ENCODE results near the gene SLC66A3.
"Not testable (repeated sequence)": the region's sequence is repeated elsewhere in the genome, so short reads cannot be mapped to it uniquely, and the experiment has no call there.

SLC66A3 gene

DNA sequence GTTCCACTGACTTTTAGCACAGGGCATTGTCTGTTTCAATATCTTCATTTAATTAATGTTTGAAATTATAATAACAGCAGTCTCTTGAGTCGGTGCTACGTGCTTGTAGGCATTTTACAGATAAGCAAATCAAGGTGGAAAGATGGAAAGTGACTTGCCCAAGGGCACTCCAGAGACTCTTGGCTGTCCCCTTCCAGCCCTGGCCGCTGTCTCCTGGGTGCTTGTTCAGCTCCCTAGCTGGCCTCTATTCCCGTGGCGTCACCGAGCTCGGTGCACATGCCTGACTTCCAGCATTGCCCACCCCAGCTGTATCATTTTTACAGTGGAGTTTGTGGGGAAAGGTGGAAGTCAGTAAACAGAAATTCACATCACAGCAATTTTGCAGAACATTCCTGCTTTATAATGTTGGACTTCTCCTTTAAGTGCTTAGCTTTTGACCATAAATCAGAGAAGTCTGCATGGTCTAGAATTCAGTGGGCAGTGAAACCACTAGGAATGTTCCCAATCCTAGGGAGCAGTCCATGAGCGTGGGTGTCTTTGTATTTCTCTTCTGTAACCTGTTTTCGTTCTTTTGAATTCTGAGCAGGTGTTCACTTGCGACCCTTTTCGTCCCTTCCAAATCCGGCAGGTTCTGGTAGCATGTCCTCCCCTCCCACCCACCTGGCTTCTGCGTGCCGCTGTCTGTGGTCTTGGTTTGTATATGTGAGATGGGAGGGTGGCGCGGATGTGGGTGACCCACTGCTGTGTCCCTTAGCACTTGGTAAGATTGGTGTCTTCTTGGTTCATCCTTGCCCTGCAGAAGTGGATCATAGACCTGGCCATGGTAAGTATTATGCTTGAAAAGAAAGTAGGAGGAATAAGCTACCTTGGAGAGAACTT is 8.4 kb downstream of the SLC66A3 start:
- DNase-seq (ENCODE audit: low read depth), result no peak

DNA sequence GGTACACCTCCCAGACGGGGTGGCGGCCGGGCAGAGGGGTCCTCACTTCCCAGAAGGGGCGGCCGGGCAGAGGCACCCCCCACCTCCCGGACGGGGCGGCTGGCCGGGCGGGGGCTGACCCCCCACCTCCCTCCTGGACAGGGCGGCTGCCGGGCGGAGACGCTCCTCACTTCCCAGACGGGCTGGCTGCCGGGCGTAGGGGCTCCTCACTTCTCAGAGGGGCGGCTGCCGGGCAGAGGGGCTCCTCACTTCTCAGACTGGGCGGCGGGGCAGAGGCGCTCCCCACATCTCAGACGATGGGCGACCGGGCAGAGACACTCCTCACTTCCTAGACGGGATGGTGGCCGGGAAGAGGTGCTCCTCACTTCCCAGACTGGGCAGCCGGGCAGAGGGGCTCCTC is 9.8 kb downstream of the SLC66A3 start:
- DNase-seq (ENCODE audit: low read depth), result not testable (repeated sequence)

DNA sequence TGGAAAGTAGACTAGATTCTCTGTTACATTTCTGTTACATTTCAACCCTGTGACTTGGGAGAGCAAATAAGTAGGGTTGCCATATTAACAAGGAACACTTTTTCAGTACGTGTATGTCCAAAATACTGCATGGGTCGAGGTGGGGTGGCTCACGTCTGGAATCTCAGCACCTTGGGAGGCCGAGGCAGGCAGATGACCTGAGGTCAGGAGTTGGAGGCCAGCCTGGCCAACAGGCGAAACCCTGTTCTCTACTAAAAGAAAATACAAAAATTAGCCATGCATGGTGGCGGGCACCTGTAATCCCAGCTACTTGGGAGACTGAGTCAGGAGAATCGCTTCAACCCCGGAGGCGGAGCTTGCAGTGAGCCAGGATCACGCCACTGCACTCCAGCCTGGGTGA is 11.2 kb downstream of the SLC66A3 start:
- DNase-seq (ENCODE audit: low read depth), result no peak

DNA sequence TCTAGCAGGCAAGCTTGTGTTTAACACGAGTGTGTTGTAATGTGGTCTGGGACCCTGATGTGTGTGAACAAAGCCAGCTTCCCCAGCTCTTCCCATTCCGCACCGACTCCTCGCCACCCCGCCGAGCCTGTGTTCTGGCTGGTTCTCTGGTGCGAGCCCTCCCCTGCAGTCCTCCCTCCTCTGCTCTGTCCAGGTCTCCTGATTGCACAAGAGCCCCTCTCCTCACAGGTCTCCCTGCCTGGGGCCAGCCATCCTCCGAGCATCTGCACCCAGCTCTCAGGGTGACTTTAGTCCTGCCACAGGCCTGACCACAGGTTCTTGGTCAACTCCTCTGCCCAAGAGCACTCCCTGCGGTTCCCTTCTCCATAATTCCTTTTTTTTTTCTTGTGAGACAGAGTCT is 13.2 kb downstream of the SLC66A3 start:
- no peak for DNase-seq (ENCODE audit: low read depth)

DNA sequence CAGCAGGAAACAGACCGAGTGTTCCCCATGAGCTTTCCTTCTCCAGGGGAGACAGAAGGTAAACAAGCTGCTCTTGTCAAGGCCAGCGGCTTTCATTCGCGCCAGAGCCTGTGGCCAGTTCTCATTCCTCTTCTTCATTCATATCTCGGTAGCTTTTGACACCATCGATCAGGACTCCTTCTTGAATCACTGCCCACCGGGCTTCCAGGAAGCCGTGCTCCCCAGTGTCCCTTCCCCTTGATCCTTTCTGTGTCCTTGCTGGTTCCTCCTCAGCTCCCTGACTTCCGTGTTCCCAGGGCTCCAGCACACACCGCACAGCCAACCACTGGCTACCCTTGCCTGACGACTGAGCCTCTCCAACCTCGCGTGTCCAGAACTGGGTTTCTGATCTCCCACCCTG is 14.1 kb downstream of the SLC66A3 start:
- DNase-seq (ENCODE audit: low read depth), result no peak

DNA sequence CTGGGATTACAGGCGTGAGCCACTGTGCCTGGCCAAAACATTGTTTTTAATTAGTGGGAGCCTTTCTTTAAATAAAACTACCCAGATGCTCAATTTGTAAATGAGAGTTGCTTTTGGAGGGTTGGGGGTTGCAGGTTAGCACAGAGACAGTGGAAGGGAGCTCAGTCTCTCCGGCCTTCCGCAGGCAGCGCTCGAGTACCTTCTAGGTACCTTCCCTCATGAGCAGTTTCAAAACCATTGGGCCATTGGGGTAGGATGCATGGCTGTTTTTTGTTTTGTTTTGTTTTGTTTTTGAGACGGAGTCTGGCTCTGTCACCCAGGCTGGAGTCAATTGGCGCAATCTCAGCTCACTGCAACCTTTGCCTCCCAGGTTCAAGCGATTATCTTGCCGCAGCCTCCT is 19.0 kb downstream of the SLC66A3 start:
- DNase-seq (ENCODE audit: low read depth), result no peak

DNA sequence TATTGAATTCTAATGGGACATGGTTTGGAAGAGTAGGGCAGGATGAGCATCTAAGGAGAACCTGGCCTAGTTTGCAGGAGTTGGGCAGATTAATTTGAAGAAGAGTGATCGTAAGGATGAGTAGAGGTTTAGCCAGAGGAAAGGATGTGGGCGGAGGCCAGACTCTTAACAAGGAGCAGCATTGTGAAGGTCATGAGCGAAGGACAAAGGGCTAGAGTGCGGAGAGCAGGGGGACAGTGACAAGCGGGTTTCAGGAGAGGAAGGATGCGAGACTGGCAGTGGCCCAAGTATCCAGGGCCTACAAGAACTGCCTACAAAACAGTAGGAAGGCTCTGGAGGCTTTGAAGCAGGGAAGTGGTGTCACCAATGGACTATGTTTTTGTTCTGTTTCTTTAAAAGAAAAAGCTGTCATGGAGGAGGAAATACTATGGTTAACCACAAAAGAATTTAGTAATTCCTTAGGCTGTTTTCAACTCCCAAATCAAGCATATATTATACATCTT is 20.1 kb downstream of the SLC66A3 start:
- no peak for DNase-seq (ENCODE audit: low read depth)

DNA sequence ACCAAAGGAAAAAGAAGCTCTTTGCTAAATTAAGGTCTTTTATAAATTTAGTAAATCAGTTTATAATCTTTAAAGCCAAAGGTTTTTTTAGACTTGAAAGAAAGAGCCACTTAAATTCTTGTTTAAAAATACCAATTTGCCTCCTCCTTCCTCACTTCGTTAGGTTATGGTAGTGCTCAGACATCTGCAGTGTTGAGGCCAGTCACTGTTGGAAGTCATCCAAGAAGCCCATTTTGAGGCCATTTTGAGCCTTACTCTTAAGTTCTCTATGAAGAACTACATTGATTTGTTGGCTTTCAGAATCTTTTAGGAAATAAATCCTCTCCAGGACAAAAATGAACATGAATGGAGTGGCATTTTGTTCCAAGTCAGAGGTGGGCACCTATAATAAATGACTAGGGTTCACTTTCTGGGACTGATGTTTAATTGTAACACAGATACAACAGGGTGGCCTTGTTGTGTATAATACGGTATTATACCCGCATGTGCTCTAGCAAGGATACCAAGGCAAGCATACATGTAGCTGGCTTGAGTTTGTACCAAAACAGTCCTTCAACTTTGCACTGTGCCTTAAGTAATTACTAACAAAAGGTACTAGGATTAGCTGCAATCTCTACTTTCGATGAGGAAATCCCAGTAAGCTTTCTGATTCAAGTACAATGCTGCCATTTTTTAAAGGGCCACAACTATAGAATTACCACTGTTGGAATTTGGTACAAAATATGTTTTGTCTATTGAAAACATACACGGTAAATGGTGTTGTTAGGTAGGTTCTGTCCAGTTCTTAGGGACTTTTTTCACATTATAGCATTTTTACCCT is 22.8 kb downstream of the SLC66A3 start:
- DNase-seq (ENCODE audit: low read depth), result no peak

DNA sequence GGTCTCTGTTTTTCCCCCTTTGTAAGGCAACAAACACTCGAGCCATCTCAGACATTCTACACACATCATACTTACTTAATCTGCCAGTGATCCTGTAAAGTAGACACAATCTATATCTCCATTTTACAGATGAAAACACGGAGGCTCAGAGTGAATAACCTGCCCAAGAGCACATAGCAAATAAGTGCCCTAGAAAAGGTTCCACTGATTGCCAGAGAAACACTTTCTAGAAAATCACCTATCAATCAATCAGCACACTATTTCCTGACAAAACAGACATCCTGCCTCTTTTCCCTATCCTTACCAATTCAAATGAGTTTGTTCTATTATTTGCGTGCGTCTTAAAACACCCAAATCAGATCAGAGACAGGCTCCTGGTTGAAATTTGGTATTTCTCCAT is 23.9 kb downstream of the SLC66A3 start:
- DNase-seq (ENCODE audit: low read depth), result no peak

DNA sequence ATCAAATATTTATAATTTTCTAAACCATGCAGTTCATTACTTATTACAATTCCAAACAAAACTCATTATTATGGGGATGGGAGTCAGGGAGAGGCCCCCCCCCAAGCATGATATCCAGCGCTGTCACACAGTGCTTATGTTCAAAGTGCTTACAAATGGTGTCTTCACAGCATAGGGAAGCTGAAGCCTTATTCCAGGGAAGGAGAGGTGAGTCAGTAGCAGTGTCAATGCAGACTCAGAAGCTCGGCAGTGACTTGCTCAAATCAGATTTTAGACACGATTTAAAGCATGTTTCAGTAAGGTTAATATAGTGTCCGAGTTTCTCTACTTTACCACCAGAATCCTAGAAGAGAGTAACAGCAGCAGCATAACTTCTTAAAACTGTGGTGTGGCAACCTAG is 24.6 kb downstream of the SLC66A3 start:
- no peak for DNase-seq (ENCODE audit: low read depth)

DNA sequence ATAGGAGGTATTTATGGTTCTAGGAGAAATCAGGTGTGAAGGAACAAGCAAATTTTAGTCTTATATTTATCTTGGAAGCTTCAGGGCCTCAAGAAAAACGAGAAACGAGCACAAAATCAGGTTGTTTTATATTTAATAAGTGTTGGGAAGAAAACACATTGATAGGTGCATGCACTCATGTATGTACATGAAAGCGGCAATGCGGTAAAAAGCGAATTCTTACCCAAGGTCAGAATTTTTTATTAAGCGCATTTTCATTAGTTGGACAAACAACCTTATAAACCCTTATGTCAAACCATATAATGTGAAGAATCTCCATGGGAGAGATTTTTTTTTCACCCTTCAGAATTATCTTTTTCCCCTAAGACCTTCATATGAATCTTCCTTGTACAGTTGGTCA is 25.4 kb downstream of the SLC66A3 start:
- DNase-seq (ENCODE audit: low read depth), result no peak

DNA sequence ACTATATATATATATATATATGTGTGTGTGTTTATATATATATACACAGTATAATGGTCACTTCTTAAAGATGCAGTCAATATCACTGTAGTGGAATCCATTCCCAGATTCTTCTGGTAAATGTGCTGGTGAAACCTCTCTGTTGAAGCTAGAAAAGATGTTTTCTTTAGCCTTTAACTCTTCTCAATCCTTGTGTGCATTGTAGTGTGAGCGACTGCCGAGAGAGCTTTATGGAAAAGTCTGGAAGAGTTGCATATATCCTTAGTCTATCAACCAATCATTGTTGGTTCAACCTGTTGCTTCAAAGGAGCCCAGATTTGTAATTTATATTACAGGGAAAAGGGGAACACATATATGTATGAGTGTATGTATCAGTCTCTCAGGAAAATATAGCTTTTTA is 27.7 kb downstream of the SLC66A3 start:
- DNase-seq (ENCODE audit: low read depth), result no peak

DNA sequence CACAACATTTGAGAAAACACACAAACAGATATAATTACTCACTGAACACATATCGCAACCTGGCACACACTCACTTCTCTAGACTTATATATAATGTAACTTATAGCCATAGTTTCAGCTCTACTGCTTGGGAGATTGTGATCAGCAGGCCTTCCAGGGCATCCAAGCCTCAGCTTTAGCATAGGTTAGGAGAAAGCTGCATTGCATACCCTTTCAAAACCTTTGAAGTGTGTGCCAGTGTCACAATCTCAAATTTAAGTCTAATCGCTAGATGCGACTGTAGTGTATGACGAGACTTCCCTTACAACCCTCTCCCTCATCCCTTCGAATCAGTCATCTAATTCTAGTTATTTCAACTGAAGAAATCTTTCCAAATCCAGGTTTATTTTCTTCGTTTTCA is 30.9 kb downstream of the SLC66A3 start:
- no peak for DNase-seq (ENCODE audit: low read depth)

DNA sequence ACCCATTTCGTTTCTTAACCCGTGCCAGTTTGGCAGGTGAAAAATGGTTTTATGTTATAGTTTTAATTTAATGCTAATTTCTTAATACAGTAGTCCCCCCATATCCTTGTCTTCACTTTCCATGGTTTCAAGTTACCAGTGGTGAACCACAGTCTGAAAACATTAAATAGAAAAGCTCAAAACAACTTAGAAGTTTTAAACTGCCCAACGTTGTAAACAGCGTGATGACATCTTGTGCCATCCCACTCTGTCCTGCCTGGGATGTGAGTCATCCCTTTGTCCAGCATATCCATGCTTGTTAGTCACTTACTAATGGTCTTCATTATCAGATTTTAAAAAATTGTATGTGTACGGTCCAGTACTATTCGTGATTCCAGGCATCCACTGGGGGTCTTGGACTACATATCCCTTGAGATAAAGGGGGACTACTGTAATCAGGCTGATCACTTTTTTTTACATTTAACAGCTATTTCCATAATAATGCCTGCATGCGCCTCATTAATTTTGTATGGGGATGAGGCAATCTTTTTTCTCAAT is 31.9 kb downstream of the SLC66A3 start:
- no peak for DNase-seq (ENCODE audit: low read depth)

DNA sequence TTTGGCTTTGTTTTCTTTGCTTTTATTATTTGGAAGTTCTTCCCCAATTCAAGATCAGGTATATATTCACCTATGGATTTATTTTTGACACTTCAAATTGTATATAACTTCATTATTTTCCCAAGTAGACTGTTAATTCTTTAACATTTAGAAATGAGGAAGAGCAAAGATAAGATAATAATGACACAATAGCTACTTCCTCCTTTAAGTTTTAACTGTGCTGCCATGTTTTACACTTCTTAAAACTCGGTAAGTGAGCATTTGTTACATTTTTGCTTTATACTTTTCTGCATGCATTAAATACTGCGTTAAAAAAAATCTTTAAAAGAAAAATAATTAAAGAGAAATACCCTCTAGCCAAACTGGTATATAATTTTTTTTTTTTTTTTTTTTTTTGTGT is 32.5 kb downstream of the SLC66A3 start:
- DNase-seq (ENCODE audit: low read depth), result no peak

DNA sequence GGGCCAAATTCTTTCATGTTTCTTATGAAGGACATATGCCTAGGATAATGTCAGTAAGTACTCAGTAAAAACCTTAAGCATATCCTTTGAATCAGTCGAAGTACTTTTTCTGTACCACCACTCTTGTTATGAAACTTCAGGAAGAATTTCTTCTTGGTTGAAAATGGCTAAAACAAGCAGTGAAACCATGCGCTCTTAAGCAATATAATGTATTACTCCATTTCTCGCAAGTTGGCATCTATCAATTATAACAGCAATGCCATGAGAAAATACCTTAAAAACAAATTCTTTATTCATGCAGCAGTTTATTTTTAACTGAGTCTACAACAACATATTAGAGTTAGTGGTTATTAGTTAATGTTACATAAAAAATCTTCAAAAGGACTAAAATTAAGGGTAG is 41.0 kb downstream of the SLC66A3 start:
- no peak for DNase-seq (ENCODE audit: low read depth)

DNA sequence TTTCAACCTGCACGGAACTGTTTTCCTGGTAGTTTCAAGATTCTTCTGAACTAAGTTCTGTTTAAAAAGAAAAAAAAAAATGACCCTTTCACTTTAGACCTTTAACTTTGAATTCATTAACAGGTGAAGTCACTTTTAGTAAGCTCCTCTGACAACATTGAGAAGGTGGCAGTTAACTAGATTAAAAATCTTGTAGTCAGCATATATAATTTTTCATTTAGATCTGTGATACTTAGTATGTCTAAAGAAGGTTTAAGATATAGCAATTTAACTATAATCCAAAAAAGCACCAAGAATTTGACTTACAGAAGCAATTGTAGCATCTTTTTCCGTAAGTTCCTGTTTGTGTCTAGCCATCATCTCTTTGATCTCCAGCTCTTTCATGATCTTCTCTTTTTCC is 45.4 kb downstream of the SLC66A3 start:
- DNase-seq (ENCODE audit: low read depth), result no peak

DNA sequence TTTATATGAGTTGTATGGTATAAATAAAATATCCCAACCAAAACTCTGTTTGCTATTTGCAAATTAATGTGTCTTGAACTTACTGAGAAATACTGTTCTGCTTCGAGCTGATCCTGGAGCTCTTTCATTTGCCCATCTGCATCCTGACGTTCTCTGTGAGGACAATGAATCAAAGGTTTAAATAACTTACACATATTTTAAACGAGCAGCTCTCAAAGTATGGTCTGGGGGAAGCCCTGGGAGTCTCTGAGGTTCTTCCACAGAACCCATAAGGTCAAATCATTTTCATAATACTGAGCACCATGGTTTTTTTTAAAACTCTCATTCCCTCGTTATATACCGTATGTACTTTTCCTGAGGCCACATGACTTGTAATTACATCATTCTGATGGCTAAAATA is 46.7 kb downstream of the SLC66A3 start:
- no peak for DNase-seq (ENCODE audit: low read depth)

DNA sequence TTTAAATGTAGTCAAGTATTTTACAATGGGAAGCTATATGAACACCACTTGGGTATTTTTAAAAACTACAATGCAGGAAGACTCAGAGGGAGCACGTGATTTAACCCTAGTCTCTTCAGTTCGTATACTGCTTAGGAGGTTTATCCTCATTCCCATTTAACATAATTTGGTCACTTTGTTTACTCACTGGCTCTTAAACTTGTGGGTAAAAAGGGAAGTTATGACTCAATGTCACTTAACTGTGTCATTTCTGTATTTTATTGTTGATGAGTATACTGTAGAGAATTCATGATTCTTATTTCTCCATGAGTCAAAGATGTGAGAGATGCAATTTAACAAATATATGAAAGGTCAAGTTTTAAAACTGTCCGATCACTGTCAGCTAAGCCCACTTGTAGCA is 48.2 kb downstream of the SLC66A3 start:
- no peak for DNase-seq (ENCODE audit: low read depth)

DNA sequence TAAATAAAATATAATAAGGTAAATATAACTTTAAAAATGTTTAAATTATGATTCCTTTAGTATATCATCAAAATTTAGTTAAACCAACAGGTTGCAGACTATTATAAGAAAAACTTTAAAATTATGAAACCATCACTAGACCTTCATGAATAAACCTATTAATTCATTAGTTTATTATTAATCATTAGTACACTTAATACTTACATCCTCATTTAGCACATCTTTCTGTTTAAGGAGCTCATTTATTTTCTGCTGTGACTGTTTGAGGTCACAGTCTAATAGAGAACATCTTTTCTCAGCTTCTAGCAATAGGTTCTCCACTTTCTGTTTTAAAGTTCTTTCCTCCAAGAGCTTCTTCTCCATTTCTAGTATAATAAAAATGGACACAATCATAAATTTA is 52.8 kb downstream of the SLC66A3 start:
- DNase-seq (ENCODE audit: low read depth), result no peak

DNA sequence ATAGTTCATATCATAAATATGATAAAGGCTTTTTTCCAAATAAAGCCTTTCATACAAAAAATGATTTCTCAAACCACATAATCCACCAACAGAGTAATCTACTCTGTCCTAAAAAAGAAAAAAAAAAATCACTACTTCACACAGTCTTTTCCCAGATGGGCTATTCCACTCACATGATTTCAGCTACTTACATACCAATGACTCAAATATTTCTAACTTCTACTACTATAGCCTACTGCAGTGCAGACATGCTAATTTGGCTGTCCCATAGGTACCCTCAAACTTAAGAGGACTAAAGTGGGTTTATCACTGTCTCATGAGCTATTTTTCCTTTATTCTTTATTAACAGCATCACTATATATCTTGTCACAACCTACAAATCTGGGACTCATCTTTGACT is 57.4 kb downstream of the SLC66A3 start:
- DNase-seq (ENCODE audit: low read depth), result no peak

DNA sequence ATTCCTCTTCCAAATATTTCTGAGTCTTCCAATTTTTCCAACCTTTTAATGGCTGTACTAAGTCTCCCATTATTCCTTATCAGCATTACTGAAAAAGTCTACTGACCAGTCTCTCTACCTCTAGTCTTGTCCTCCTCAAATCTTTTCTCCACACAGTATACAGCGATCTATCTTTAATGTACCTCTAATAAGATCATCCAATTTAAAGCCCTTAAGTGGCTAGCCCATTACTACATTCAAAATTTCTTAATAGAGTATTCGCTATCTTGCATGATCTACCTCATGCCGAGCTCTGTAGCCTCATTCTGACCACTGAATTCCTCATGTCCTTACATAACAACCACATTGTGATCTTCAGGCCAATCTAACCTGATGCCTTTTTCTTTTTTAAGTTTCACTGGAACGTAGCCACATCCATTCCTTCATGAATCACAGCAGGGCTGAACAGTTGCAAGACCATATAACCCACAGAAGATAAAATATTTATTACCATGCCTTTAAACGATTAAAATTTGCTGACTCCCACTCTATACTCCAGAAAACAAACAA is 57.9 kb downstream of the SLC66A3 start:
- no peak for DNase-seq (ENCODE audit: low read depth)

DNA sequence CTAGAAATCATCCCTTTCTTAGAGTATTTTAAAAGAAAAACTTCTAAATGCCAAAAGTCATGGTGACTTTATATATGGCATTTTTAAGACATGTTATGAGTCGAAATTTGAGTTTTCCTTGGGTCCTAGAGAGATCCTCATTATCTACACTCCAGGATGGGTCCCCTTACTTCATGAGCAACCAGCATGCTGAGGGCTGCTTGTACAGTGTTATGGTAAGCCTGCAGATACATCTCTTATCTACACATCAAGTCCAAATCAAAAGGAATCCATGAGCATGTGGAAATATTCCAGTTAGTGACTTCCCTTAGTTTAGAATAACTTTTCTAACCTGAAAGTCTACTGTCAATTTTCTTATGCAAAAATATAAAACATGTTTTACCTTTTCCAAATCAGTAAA is 58.7 kb downstream of the SLC66A3 start:
- DNase-seq (ENCODE audit: low read depth), result no peak

Data from activated T-helper 9 cell treated with anti-CD3 and anti-CD28 coated beads, Interleukin-2, amount 50 U/mL, for 16 hours (primary cell).